HepG2 (cell line): ENCODE measurements around the gene NUP133. TPM values are rescaled to one million over a fixed set of nuclear protein-coding genes. Genes with fewer than 3 reads are reported as not detected.

ENCODE experiments used
- ATAC-seq: fragments of 200-7000 bp; cut with Tn5 transposase; 3 replicates; pipeline ENCODE4 v1.9.1; 2020; ENCODE audit warnings: mild to moderate bottlenecking, moderate library complexity
- BruUV-seq: library from RNA; stranded (reverse); fragments of 400-500 nt; replicated peaks from 2 replicates; lab custom pipeline; 2021; lab: Mats Ljungman, UMichigan
- CTCF ChIA-PET: fragments of 300-600 bp; formaldehyde crosslinking; extraction: SDS; loops from one replicate; lab custom pipeline; 2021; ENCODE audit warnings: low total read pairs, inconsistent platforms, low intra/inter-chr PET ratio; lab: Yijun Ruan, JAX
- POLR2A ChIA-PET: fragments of 350-600 bp; sonication (Branson Sonifier 250); formaldehyde crosslinking; loops from one replicate; lab custom pipeline; 2020; ENCODE audit warnings: antibody characterized with exemption, inconsistent platforms; lab: Yijun Ruan, JAX
- DNase-seq: peaks from one replicate; pipeline ENCODE4 v3.0.0-alpha.2; 2015; ENCODE audit warnings: low spot score
- FAIRE-seq: peaks from 3 replicates; lab custom pipeline; 2011; peaks lifted over from hg19 to GRCh38; lab: Jason Lieb, UNC
- H2AFZ ChIP-seq: one replicate; pipeline ENCODE4 v1.6.1; 2011; ENCODE audit warnings: low read length, inconsistent platforms
- H3K27ac ChIP-seq: fragments of 300-600 bp; 3 replicates; pipeline ENCODE4 v1.8.0; 2011; ENCODE audit warnings: mixed run types, mild to moderate bottlenecking, mixed read lengths, low read length, inconsistent platforms; ENCODE audit not compliant: insufficient read depth; ENCODE audit errors: extremely low read length
- H3K27me3 ChIP-seq, 2 experiments: fragments of 200-600 bp in 1 of 2; 2 replicates in 1 of 2; 3 replicates in 1 of 2; pipeline versions ENCODE4 v1.6.0 to v1.8.0; 2011; ENCODE audit warnings: low read length in 2 of 2, mild to moderate bottlenecking in 2 of 2, moderate library complexity in 2 of 2, inconsistent platforms in 1 of 2; ENCODE audit not compliant: insufficient read depth in 2 of 2, control insufficient read depth in 1 of 2
- H3K36me3 ChIP-seq, 2 experiments: fragments of 200-600 bp in 1 of 2; replicated peaks in 1 of 2; 2 replicates in 1 of 2; 3 replicates in 1 of 2; pipeline versions ENCODE4 v1.5.1 to v1.8.0; 2011; ENCODE audit warnings: low read length in 2 of 2, inconsistent platforms in 1 of 2; ENCODE audit not compliant: insufficient read depth in 2 of 2, control insufficient read depth in 1 of 2
- H3K4me1 ChIP-seq: 2 replicates; pipeline ENCODE4 v1.5.1; 2012; ENCODE audit warnings: low read length, inconsistent platforms; ENCODE audit not compliant: insufficient read depth
- H3K4me2 ChIP-seq: 2 replicates; pipeline ENCODE4 v1.6.0; 2011; ENCODE audit warnings: low read depth, low read length, inconsistent platforms
- H3K4me3 ChIP-seq, 3 experiments: fragments of 200-600 bp in 1 of 3; sonication (generic), shearing (Covaris generic) in 1 of 3; replicated peaks in 1 of 3; 2 replicates each; pipeline ENCODE4 v1.5.1; 2011 to 2016; ENCODE audit warnings: low read length in 3 of 3, inconsistent platforms in 2 of 3, low read depth in 2 of 3, mild to moderate bottlenecking in 2 of 3, control low read depth in 1 of 3, mixed read lengths in 1 of 3; ENCODE audit not compliant: insufficient read depth in 1 of 3
- H3K79me2 ChIP-seq: one replicate; pipeline ENCODE4 v1.6.1; 2011; ENCODE audit warnings: low read length, inconsistent platforms; ENCODE audit not compliant: insufficient read depth
- H3K9ac ChIP-seq: 2 replicates; pipeline ENCODE4 v1.6.0; 2011; ENCODE audit warnings: mild to moderate bottlenecking, low read depth, low read length, inconsistent platforms; ENCODE audit not compliant: insufficient read depth
- H3K9me3 ChIP-seq: 2 replicates; pipeline ENCODE4 v1.5.1; 2012; ENCODE audit warnings: mild to moderate bottlenecking, low read length
- H4K20me1 ChIP-seq: 2 replicates; pipeline ENCODE4 v1.6.0; 2011; ENCODE audit warnings: inconsistent platforms, mild to moderate bottlenecking, low read length, moderate library complexity; ENCODE audit not compliant: insufficient read depth
- RNF2 ChIP-seq: fragments of 450-650 bp; conservative IDR thresholded peaks from 2 replicates; pipeline ENCODE4 v1.6.1; 2016; ENCODE audit warnings: low read depth
- SP5 ChIP-seq: IDR thresholded peaks from 2 replicates; pipeline ENCODE4 v1.6.1; 2016; ENCODE audit warnings: low read depth, borderline replicate concordance
- ZBTB7B ChIP-seq: sonication (generic); formaldehyde crosslinking; IDR thresholded peaks from 2 replicates; pipeline ENCODE4 v1.4.0; 2020; ENCODE audit warnings: missing genetic modification reagents
- ZFP1 ChIP-seq: IDR thresholded peaks from 2 replicates; pipeline ENCODE4 v1.6.1; 2016
- ZNF333 ChIP-seq: sonication (generic); formaldehyde crosslinking; IDR thresholded peaks from 2 replicates; pipeline ENCODE4 v1.4.0; 2020; ENCODE audit warnings: mild to moderate bottlenecking, missing genetic modification reagents, borderline replicate concordance
- ZNF570 ChIP-seq: sonication (generic); formaldehyde crosslinking; IDR thresholded peaks from 2 replicates; pipeline ENCODE4 v1.4.0; 2020; ENCODE audit warnings: mild to moderate bottlenecking, missing genetic modification reagents, borderline replicate concordance
- ZNF792 ChIP-seq: IDR thresholded peaks from 2 replicates; pipeline ENCODE4 v1.6.1; 2016
- WGBS: methylation state at CpG from one replicate; pipeline ENCODE4 v1.1.6; 2017; ENCODE audit warnings: low lambda C conversion rate; 5-methylcytosine and 5-hydroxymethylcytosine counted together
- in situ Hi-C: cut with HindIII; loops from 2 replicates; pipeline ENCODE4 v1.10.0; 2017; ENCODE audit warnings: low pct_unique_long_range_greater_than_20kb; ENCODE audit not compliant: extremely low pct_ligation_motif_present
- intact Hi-C: fragments of 100-400 bp; cut with micrococcal nuclease; formaldehyde crosslinking; loops from one replicate; pipeline ENCODE4 v1.10.0; 2022; ENCODE audit not compliant: unreplicated experiment
- polyA plus RNA-seq, 8 experiments: library from polyadenylated mRNA; depleted of rRNA in 3 of 8; stranded (reverse) in 7 of 8; unstranded in 1 of 8; fragments of >200 nt; fragmentation: Illumina TruSeq in 4 of 8; extraction: Trizol in 4 of 8; gene quantifications; 2 replicates each; pipeline versions ENCODE4 v1.2.1 to v1.2.3, GENCODE V29; 2011 to 2016; ENCODE audit warnings: low read depth in 4 of 8, missing spikeins in 1 of 8, mixed read lengths in 1 of 8; ENCODE audit not compliant: insufficient read depth in 1 of 8
- total RNA-seq, 5 experiments: library from RNA; depleted of rRNA; stranded (reverse); fragments of >200 nt; fragmentation: Illumina TruSeq; extraction: Trizol; gene quantifications; 2 replicates each; pipeline ENCODE4 v1.2.3, GENCODE V29; 2016; ENCODE audit warnings: low read depth in 1 of 5
- TF ChIP-seq, protein P1 (sequence below): sonication (generic); formaldehyde crosslinking; IDR thresholded peaks from 2 replicates; pipeline ENCODE4 v1.4.0; 2020; ENCODE audit warnings: missing genetic modification reagents
- TF ChIP-seq, protein P2 (sequence below): sonication (generic); formaldehyde crosslinking; IDR thresholded peaks from 2 replicates; pipeline ENCODE4 v1.5.1; 2020; ENCODE audit warnings: missing genetic modification reagents, mild to moderate bottlenecking, borderline replicate concordance
- TF ChIP-seq, protein P3 (sequence below): sonication (generic); formaldehyde crosslinking; IDR thresholded peaks from 2 replicates; pipeline ENCODE4 v1.9.0; 2021; ENCODE audit warnings: mild to moderate bottlenecking, missing genetic modification reagents

Gene NUP133
- total and polyA plus RNA-seq, 2 of the 13 experiments (the other 11 are each of a cell fraction or from before 2014, with no cell fraction given) = 17.7 to 45.6 TPM

DNA sequence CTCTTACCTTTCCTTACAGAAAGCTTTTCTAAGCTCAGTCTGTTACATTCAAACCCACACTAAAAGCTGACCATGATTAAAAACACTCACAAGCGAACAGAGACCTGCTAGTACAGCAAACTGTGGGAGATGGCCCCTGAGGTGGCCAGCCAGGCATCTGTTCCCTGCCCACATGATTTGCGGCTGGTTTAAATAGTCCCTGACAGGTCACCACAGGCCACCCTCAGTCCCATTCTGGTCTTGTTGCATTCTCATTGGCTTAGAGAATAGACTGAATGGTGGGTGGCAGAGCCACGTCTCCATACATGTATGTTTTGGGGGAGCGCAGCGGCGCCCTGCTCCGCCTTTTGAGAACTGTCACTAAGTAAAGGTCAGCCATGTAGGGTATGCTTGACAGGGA, 71.9 kb downstream of the NUP133 start:
- ATAC-seq = no peak
- Histone ChIP-seq H3K4me3 (no peak overlapping the region), H2AFZ (no peak overlapping the region), H3K9ac (no peak overlapping the region)
- POLR2A ChIA-PET = no interaction called here
- DNase-seq = no peak
- no peak for TF ChIP-seq SP5 (CRISPR knock-in tag)
- TF ChIP-seq RNF2 = no peak
- TF ChIP-seq, protein P1, sequence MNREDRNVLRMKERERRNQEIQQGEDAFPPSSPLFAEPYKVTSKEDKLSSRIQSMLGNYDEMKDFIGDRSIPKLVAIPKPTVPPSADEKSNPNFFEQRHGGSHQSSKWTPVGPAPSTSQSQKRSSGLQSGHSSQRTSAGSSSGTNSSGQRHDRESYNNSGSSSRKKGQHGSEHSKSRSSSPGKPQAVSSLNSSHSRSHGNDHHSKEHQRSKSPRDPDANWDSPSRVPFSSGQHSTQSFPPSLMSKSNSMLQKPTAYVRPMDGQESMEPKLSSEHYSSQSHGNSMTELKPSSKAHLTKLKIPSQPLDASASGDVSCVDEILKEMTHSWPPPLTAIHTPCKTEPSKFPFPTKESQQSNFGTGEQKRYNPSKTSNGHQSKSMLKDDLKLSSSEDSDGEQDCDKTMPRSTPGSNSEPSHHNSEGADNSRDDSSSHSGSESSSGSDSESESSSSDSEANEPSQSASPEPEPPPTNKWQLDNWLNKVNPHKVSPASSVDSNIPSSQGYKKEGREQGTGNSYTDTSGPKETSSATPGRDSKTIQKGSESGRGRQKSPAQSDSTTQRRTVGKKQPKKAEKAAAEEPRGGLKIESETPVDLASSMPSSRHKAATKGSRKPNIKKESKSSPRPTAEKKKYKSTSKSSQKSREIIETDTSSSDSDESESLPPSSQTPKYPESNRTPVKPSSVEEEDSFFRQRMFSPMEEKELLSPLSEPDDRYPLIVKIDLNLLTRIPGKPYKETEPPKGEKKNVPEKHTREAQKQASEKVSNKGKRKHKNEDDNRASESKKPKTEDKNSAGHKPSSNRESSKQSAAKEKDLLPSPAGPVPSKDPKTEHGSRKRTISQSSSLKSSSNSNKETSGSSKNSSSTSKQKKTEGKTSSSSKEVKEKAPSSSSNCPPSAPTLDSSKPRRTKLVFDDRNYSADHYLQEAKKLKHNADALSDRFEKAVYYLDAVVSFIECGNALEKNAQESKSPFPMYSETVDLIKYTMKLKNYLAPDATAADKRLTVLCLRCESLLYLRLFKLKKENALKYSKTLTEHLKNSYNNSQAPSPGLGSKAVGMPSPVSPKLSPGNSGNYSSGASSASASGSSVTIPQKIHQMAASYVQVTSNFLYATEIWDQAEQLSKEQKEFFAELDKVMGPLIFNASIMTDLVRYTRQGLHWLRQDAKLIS (CRISPR knock-in tag) = no peak
- TF ChIP-seq ZNF570 (CRISPR knock-in tag) = no peak
- TF ChIP-seq, protein P2, sequence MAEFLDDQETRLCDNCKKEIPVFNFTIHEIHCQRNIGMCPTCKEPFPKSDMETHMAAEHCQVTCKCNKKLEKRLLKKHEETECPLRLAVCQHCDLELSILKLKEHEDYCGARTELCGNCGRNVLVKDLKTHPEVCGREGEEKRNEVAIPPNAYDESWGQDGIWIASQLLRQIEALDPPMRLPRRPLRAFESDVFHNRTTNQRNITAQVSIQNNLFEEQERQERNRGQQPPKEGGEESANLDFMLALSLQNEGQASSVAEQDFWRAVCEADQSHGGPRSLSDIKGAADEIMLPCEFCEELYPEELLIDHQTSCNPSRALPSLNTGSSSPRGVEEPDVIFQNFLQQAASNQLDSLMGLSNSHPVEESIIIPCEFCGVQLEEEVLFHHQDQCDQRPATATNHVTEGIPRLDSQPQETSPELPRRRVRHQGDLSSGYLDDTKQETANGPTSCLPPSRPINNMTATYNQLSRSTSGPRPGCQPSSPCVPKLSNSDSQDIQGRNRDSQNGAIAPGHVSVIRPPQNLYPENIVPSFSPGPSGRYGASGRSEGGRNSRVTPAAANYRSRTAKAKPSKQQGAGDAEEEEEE (CRISPR knock-in tag) = no peak
- TF ChIP-seq ZNF792 = no peak
- TF ChIP-seq ZBTB7B (CRISPR knock-in tag) = no peak
- TF ChIP-seq ZFP1 (CRISPR knock-in tag) = no peak
- TF ChIP-seq, protein P3, sequence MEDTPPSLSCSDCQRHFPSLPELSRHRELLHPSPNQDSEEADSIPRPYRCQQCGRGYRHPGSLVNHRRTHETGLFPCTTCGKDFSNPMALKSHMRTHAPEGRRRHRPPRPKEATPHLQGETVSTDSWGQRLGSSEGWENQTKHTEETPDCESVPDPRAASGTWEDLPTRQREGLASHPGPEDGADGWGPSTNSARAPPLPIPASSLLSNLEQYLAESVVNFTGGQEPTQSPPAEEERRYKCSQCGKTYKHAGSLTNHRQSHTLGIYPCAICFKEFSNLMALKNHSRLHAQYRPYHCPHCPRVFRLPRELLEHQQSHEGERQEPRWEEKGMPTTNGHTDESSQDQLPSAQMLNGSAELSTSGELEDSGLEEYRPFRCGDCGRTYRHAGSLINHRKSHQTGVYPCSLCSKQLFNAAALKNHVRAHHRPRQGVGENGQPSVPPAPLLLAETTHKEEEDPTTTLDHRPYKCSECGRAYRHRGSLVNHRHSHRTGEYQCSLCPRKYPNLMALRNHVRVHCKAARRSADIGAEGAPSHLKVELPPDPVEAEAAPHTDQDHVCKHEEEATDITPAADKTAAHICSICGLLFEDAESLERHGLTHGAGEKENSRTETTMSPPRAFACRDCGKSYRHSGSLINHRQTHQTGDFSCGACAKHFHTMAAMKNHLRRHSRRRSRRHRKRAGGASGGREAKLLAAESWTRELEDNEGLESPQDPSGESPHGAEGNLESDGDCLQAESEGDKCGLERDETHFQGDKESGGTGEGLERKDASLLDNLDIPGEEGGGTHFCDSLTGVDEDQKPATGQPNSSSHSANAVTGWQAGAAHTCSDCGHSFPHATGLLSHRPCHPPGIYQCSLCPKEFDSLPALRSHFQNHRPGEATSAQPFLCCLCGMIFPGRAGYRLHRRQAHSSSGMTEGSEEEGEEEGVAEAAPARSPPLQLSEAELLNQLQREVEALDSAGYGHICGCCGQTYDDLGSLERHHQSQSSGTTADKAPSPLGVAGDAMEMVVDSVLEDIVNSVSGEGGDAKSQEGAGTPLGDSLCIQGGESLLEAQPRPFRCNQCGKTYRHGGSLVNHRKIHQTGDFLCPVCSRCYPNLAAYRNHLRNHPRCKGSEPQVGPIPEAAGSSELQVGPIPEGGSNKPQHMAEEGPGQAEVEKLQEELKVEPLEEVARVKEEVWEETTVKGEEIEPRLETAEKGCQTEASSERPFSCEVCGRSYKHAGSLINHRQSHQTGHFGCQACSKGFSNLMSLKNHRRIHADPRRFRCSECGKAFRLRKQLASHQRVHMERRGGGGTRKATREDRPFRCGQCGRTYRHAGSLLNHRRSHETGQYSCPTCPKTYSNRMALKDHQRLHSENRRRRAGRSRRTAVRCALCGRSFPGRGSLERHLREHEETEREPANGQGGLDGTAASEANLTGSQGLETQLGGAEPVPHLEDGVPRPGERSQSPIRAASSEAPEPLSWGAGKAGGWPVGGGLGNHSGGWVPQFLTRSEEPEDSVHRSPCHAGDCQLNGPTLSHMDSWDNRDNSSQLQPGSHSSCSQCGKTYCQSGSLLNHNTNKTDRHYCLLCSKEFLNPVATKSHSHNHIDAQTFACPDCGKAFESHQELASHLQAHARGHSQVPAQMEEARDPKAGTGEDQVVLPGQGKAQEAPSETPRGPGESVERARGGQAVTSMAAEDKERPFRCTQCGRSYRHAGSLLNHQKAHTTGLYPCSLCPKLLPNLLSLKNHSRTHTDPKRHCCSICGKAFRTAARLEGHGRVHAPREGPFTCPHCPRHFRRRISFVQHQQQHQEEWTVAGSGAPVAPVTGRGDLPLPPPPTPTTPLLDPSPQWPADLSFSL = no peak
- no peak for TF ChIP-seq ZNF333 (CRISPR knock-in tag)
- TF ChIP-seq, all 625 proteins: peak for 0
- H3K36me3 ChIP-seq = peaks cover 3 to 4% of the 10 kb centered on the region in 2 experiments; a peak in 1 of 5 replicates
- H3K9me3 ChIP-seq = no peaks in the 10 kb centered on the region
- in situ Hi-C loops (no loop called here), intact Hi-C loops (no loop called here)
- no peak for FAIRE-seq
- no peaks in the 10 kb centered on the region for H3K4me1 ChIP-seq
- BruUV-seq = no TSS peak
- H3K79me2 ChIP-seq = no peaks in the 10 kb centered on the region
- CTCF ChIA-PET = no interaction called here
- peaks cover 0 to 10% of the 10 kb centered on the region in 2 experiments; a peak in 2 of 5 replicates for H3K27me3 ChIP-seq
- no peaks in the 10 kb centered on the region for H4K20me1 ChIP-seq
- H3K4me2 ChIP-seq = no peak overlapping the region
- no peak overlapping the region for H3K27ac ChIP-seq
- 58% methylated on average over 7 of the region's 7 CpGs for WGBS
